ENCODE results near the gene MT1G.

DNA sequence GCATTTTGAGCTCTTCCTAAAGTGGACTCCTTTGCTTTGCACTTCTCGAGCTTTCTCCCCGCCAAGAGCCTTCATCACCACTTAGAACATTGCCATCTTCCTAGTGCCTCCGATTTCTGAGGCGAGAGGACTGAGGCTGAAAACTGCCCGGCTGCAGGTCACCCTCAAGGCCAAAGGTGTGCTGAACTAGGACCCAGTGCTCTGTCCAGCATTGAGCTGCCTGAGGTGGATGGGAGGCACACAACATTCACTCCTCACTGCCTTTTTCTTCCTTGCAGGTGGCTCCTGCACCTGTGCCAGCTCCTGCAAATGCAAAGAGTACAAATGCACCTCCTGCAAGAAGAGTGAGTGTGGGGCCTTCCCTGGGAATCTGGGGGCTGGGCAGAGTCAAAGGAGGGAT is 24.0 kb downstream of the MT1G start:
- TF ChIP-seq, protein P1, sequence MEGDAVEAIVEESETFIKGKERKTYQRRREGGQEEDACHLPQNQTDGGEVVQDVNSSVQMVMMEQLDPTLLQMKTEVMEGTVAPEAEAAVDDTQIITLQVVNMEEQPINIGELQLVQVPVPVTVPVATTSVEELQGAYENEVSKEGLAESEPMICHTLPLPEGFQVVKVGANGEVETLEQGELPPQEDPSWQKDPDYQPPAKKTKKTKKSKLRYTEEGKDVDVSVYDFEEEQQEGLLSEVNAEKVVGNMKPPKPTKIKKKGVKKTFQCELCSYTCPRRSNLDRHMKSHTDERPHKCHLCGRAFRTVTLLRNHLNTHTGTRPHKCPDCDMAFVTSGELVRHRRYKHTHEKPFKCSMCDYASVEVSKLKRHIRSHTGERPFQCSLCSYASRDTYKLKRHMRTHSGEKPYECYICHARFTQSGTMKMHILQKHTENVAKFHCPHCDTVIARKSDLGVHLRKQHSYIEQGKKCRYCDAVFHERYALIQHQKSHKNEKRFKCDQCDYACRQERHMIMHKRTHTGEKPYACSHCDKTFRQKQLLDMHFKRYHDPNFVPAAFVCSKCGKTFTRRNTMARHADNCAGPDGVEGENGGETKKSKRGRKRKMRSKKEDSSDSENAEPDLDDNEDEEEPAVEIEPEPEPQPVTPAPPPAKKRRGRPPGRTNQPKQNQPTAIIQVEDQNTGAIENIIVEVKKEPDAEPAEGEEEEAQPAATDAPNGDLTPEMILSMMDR (IDR thresholded peaks at IDR 0.05; ENCODE audit: low read depth, low read length, missing input control), result no peak
- TF ChIP-seq, protein P2, sequence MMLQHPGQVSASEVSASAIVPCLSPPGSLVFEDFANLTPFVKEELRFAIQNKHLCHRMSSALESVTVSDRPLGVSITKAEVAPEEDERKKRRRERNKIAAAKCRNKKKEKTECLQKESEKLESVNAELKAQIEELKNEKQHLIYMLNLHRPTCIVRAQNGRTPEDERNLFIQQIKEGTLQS (IDR thresholded peaks at IDR 0.05), result no peak
- TF ChIP-seq JUND (IDR thresholded peaks at IDR 0.05) (no peak), FOXA1 (IDR thresholded peaks at IDR 0.05) (no peak), GABPA (IDR thresholded peaks at IDR 0.05 in 1 of 2, conservative IDR thresholded peaks at IDR 0.05 in 1 of 2) (no peak)
- TF ChIP-seq, protein P3, sequence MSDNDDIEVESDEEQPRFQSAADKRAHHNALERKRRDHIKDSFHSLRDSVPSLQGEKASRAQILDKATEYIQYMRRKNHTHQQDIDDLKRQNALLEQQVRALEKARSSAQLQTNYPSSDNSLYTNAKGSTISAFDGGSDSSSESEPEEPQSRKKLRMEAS (IDR thresholded peaks at IDR 0.05), result no peak
- TF ChIP-seq, protein P4, sequence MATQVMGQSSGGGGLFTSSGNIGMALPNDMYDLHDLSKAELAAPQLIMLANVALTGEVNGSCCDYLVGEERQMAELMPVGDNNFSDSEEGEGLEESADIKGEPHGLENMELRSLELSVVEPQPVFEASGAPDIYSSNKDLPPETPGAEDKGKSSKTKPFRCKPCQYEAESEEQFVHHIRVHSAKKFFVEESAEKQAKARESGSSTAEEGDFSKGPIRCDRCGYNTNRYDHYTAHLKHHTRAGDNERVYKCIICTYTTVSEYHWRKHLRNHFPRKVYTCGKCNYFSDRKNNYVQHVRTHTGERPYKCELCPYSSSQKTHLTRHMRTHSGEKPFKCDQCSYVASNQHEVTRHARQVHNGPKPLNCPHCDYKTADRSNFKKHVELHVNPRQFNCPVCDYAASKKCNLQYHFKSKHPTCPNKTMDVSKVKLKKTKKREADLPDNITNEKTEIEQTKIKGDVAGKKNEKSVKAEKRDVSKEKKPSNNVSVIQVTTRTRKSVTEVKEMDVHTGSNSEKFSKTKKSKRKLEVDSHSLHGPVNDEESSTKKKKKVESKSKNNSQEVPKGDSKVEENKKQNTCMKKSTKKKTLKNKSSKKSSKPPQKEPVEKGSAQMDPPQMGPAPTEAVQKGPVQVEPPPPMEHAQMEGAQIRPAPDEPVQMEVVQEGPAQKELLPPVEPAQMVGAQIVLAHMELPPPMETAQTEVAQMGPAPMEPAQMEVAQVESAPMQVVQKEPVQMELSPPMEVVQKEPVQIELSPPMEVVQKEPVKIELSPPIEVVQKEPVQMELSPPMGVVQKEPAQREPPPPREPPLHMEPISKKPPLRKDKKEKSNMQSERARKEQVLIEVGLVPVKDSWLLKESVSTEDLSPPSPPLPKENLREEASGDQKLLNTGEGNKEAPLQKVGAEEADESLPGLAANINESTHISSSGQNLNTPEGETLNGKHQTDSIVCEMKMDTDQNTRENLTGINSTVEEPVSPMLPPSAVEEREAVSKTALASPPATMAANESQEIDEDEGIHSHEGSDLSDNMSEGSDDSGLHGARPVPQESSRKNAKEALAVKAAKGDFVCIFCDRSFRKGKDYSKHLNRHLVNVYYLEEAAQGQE (IDR thresholded peaks at IDR 0.05), result peak; percentile 89

Measured in liver (tissue), 3 donors.